GM12878 (cell line): ENCODE data around the gene SGMS1. TPM values are rescaled to one million over a fixed set of nuclear protein-coding genes. Genes with fewer than 3 reads are reported as not detected.

ENCODE experiments used
- ATAC-seq: fragments of 200-7000 bp; cut with Tn5 transposase; 3 replicates; pipeline ENCODE4 v1.9.1; 2020; ENCODE audit warnings: mild to moderate bottlenecking, moderate library complexity
- BruUV-seq: library from RNA; stranded (reverse); fragments of 400-500 nt; replicated peaks from 2 replicates; lab custom pipeline; 2021; lab: Mats Ljungman, UMichigan
- CTCF ChIA-PET: fragments of 300-600 bp; sonication (Branson Sonifier 250); formaldehyde crosslinking; extraction: SDS; loops from one replicate; lab custom pipeline; 2021; ENCODE audit warnings: inconsistent platforms; lab: Yijun Ruan, JAX
- POLR2A ChIA-PET: fragments of 350-600 bp; formaldehyde crosslinking; extraction: SDS; loops from one replicate; lab custom pipeline; 2021; ENCODE audit warnings: inconsistent platforms; lab: Charles Lee
- RAD21 ChIA-PET: fragments of 300-600 bp; sonication (Branson Sonifier 250); formaldehyde crosslinking; loops from one replicate; lab custom pipeline; 2023; ENCODE audit warnings: antibody characterized with exemption; ENCODE audit not compliant: unreplicated experiment; lab: Charles Lee
- SMC1A ChIA-PET: fragments of 300-600 bp; sonication (Branson Sonifier 250); formaldehyde crosslinking; loops from one replicate; lab custom pipeline; 2023; ENCODE audit not compliant: unreplicated experiment, uncharacterized antibody; lab: Charles Lee
- DNase-seq: peaks from one replicate; pipeline ENCODE4 v3.0.0-alpha.2; 2011; ENCODE audit warnings: low read depth, low spot score
- FAIRE-seq: peaks from 3 replicates; lab custom pipeline; 2011; peaks lifted over from hg19 to GRCh38; lab: Jason Lieb, UNC
- H2AFZ ChIP-seq: 2 replicates; pipeline ENCODE4 v1.6.0; 2011; ENCODE audit warnings: low read depth, low read length, control low read depth; ENCODE audit not compliant: control insufficient read depth
- H3K27ac ChIP-seq: 2 replicates; pipeline ENCODE4 v1.5.1; 2011; ENCODE audit warnings: control low read depth; ENCODE audit not compliant: control insufficient read depth, insufficient read depth
- H3K27me3 ChIP-seq, 2 experiments: replicated peaks in 1 of 2; 2 replicates each; pipeline versions ENCODE4 v1.6.0 to v1.6.1; 2011; ENCODE audit warnings: low read length in 1 of 2; ENCODE audit not compliant: control insufficient read depth in 2 of 2, insufficient read depth in 2 of 2
- H3K36me3 ChIP-seq, 2 experiments: 2 replicates each; pipeline ENCODE4 v1.5.1; 2011; ENCODE audit warnings: low read length in 1 of 2; ENCODE audit not compliant: control insufficient read depth in 2 of 2, insufficient read depth in 2 of 2
- H3K4me1 ChIP-seq: 2 replicates; pipeline ENCODE4 v1.6.1; 2011; ENCODE audit warnings: mild to moderate bottlenecking, low read length, moderate library complexity, mixed read lengths; ENCODE audit not compliant: control insufficient read depth, insufficient read depth
- H3K4me2 ChIP-seq: 2 replicates; pipeline ENCODE4 v1.6.0; 2011; ENCODE audit warnings: control low read depth; ENCODE audit not compliant: control insufficient read depth, insufficient read depth
- H3K4me3 ChIP-seq: fragments of 200-600 bp; sonication (generic); 2 replicates; pipeline ENCODE4 v1.5.1; 2016
- H3K79me2 ChIP-seq: 2 replicates; pipeline ENCODE4 v1.6.0; 2011; ENCODE audit warnings: low read length; ENCODE audit not compliant: control insufficient read depth, insufficient read depth
- H3K9ac ChIP-seq: 2 replicates; pipeline ENCODE4 v1.8.0; 2011; ENCODE audit warnings: low read length, control low read depth, mixed read lengths; ENCODE audit not compliant: control insufficient read depth, insufficient read depth
- H3K9me3 ChIP-seq: replicated peaks from 3 replicates; pipeline ENCODE4 v1.5.1; 2011; ENCODE audit warnings: mild to moderate bottlenecking, low read length; ENCODE audit not compliant: control insufficient read depth, insufficient read depth
- H4K20me1 ChIP-seq: 2 replicates; pipeline ENCODE4 v1.6.0; 2011; ENCODE audit not compliant: control insufficient read depth, insufficient read depth
- ATF7 ChIP-seq: fragments of 450-650 bp; IDR thresholded peaks from 2 replicates; pipeline ENCODE4 v1.6.1; 2016; ENCODE audit warnings: low read depth, mild to moderate bottlenecking
- CBX5 ChIP-seq: sonication (generic); IDR thresholded peaks from 2 replicates; pipeline ENCODE4 v1.6.1; 2016; ENCODE audit warnings: low read depth, moderate library complexity, mild to moderate bottlenecking, inconsistent platforms
- KDM1A ChIP-seq: fragments of 200-600 bp; sonication (generic); IDR thresholded peaks from 2 replicates; pipeline ENCODE4 v1.6.1; 2016; ENCODE audit warnings: borderline replicate concordance
- MTA3 ChIP-seq: IDR thresholded peaks from 2 replicates; pipeline ENCODE4 v1.6.1; 2012; ENCODE audit warnings: low read length, inconsistent platforms, borderline replicate concordance
- NFIC ChIP-seq: IDR thresholded peaks from 2 replicates; pipeline ENCODE4 v1.6.1; 2012; ENCODE audit warnings: low read depth, mild to moderate bottlenecking, inconsistent platforms, low read length, moderate library complexity
- NFYB ChIP-seq: IDR thresholded peaks from 2 replicates; pipeline ENCODE4 v1.6.1; 2011; ENCODE audit warnings: low read depth, mild to moderate bottlenecking, low read length, improper control_type of control experiment, moderate library complexity; ENCODE audit not compliant: insufficient read depth
- RCOR1 ChIP-seq: conservative IDR thresholded peaks from 2 replicates; pipeline ENCODE4 v1.6.1; 2012; ENCODE audit warnings: low read depth, low read length, improper control_type of control experiment
- TCF3 ChIP-seq: IDR thresholded peaks from 2 replicates; pipeline ENCODE4 v1.6.1; 2012; ENCODE audit warnings: low read depth, mild to moderate bottlenecking, low read length, borderline replicate concordance; ENCODE audit not compliant: insufficient read depth
- ZNF24 ChIP-seq: fragments of 450-650 bp; IDR thresholded peaks from 2 replicates; pipeline ENCODE4 v1.6.1; 2017; ENCODE audit warnings: antibody characterized with exemption, mild to moderate bottlenecking
- WGBS: methylation state at CpG from one replicate; pipeline ENCODE4 v1.1.6; 2016; ENCODE audit warnings: low lambda C conversion rate; ENCODE audit not compliant: insufficient replicate concordance, insufficient coverage; ENCODE audit errors: missing lambda C conversion rate; 5-methylcytosine and 5-hydroxymethylcytosine counted together
- in situ Hi-C: fragments of 300-500 bp; cut with MboI; formaldehyde crosslinking; loops from 9 replicates; pipeline ENCODE4 v1.14.3; 2018; ENCODE audit warnings: mixed read lengths
- intact Hi-C: fragments of 100-400 bp; cut with micrococcal nuclease; formaldehyde crosslinking; loops from one replicate; pipeline ENCODE4 v1.14.2; 2022; ENCODE audit not compliant: unreplicated experiment
- polyA plus RNA-seq, 11 experiments: library from polyadenylated mRNA; depleted of rRNA in 4 of 11; unstranded in 6 of 11; stranded (reverse) in 5 of 11; fragments of >200 nt; fragmentation: Nextera tagmentation in 4 of 11; fragmentation: Illumina TruSeq in 1 of 11; extraction: Ambion mirVana in 4 of 11; extraction: Trizol in 1 of 11; gene quantifications; 1 replicate in 1 of 11; 2 replicates in 10 of 11; pipeline versions ENCODE4 v1.2.1 to v1.2.3, GENCODE V29; 2011 to 2016; ENCODE audit warnings: inconsistent platforms in 2 of 11, missing spikeins in 2 of 11, low read depth in 1 of 11
- total RNA-seq, 4 experiments: library from RNA; depleted of rRNA in 3 of 4; stranded (reverse); fragments of >200 nt in 3 of 4; fragmentation: Illumina TruSeq in 1 of 4; extraction: Trizol in 1 of 4; gene quantifications; 2 replicates each; pipeline versions ENCODE4 v1.2.1 to v1.2.3, GENCODE V29; 2013 to 2021
- TF ChIP-seq, protein P1 (sequence below): IDR thresholded peaks from 2 replicates; pipeline ENCODE4 v1.6.1; 2011; ENCODE audit warnings: low read depth, mild to moderate bottlenecking, low read length, moderate library complexity, borderline replicate concordance; ENCODE audit errors: extremely low read depth
- TF ChIP-seq, protein P2 (sequence below): fragments of 450-650 bp; IDR thresholded peaks from 2 replicates; pipeline ENCODE4 v1.6.1; 2017; ENCODE audit warnings: mild to moderate bottlenecking
- TF ChIP-seq, protein P3 (sequence below): fragments of 450-650 bp; IDR thresholded peaks from 2 replicates; pipeline ENCODE4 v1.6.1; 2017; ENCODE audit warnings: mild to moderate bottlenecking, low read depth, inconsistent platforms; ENCODE audit not compliant: poor library complexity, severe bottlenecking

Gene SGMS1
- total and polyA plus RNA-seq, 10 of the 15 experiments (the other 5 are each of a cell fraction or from before 2014, with no cell fraction given): 1.4 to 14.5 (median 4.9) TPM

DNA sequence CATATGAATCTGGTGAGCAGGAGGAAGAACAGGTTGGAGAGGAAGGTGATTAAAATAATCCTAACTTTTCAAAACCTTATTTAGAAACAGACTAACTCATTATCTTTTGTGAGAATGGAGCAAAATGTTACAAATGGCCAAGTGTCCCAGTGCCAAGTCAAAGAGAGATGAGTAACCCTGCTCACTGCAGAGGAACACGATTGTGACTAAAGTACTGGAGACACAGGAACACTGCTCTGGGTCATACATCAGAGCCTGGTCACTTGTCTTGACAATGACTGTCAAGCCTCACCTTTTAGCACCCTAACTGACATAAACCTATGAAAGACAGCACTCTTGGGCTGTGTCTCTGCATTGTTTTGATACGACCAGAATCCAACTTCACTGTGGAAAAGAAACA, 108.8 kb downstream of the SGMS1 start:
- H3K9ac ChIP-seq: no peak overlapping the region
- no peaks in the 10 kb centered on the region; a peak in 1 of 4 replicates for H3K36me3 ChIP-seq
- in situ Hi-C loops (no loop called here), intact Hi-C loops (no loop called here)
- 100% methylated on average over 2 of the region's 2 CpGs for WGBS
- no peaks in the 10 kb centered on the region for H3K27me3 ChIP-seq
- ChIA-PET CTCF (interaction anchor here (1.1 kb wide), 1 partner anchor 95 kb away, joined by 5 read pairs; no protein-coding TSS in a partner anchor), SMC1A (interaction anchor here (1.1 to 3.6 kb wide), 9 partner anchors 9 to 107 kb away, joined by 3 to 50 read pairs (median 15); partner anchors contain the start of gene SGMS1), POLR2A (interaction anchor here (0.6 to 3.6 kb wide), 3 partner anchors 23 to 110 kb away, joined by 3 to 24 read pairs (median 3); no protein-coding TSS in a partner anchor), RAD21 (interaction anchor here (1.0 to 1.3 kb wide), 3 partner anchors 11 to 110 kb away, joined by 3 to 6 read pairs (median 4); no protein-coding TSS in a partner anchor)
- no peaks in the 10 kb centered on the region; the same call in 1 of the 2 replicates for H3K79me2 ChIP-seq
- TF ChIP-seq CBX5 (no peak), KDM1A (no peak), NFIC (no peak), RCOR1 (no peak), ZNF24 (no peak), NFYB (no peak), MTA3 (no peak), ATF7 (no peak), TCF3 (no peak)
- TF ChIP-seq, protein P1, sequence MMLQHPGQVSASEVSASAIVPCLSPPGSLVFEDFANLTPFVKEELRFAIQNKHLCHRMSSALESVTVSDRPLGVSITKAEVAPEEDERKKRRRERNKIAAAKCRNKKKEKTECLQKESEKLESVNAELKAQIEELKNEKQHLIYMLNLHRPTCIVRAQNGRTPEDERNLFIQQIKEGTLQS: no peak
- TF ChIP-seq, protein P2, sequence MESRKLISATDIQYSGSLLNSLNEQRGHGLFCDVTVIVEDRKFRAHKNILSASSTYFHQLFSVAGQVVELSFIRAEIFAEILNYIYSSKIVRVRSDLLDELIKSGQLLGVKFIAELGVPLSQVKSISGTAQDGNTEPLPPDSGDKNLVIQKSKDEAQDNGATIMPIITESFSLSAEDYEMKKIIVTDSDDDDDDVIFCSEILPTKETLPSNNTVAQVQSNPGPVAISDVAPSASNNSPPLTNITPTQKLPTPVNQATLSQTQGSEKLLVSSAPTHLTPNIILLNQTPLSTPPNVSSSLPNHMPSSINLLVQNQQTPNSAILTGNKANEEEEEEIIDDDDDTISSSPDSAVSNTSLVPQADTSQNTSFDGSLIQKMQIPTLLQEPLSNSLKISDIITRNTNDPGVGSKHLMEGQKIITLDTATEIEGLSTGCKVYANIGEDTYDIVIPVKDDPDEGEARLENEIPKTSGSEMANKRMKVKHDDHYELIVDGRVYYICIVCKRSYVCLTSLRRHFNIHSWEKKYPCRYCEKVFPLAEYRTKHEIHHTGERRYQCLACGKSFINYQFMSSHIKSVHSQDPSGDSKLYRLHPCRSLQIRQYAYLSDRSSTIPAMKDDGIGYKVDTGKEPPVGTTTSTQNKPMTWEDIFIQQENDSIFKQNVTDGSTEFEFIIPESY: no peak
- TF ChIP-seq, protein P3, sequence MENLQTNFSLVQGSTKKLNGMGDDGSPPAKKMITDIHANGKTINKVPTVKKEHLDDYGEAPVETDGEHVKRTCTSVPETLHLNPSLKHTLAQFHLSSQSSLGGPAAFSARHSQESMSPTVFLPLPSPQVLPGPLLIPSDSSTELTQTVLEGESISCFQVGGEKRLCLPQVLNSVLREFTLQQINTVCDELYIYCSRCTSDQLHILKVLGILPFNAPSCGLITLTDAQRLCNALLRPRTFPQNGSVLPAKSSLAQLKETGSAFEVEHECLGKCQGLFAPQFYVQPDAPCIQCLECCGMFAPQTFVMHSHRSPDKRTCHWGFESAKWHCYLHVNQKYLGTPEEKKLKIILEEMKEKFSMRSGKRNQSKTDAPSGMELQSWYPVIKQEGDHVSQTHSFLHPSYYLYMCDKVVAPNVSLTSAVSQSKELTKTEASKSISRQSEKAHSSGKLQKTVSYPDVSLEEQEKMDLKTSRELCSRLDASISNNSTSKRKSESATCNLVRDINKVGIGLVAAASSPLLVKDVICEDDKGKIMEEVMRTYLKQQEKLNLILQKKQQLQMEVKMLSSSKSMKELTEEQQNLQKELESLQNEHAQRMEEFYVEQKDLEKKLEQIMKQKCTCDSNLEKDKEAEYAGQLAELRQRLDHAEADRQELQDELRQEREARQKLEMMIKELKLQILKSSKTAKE: no peak
- no peaks in the 10 kb centered on the region for H3K9me3 ChIP-seq
- no TSS peak for BruUV-seq
- no peak overlapping the region for H3K4me3 ChIP-seq
- no peaks in the 10 kb centered on the region for H4K20me1 ChIP-seq
- no peak overlapping the region for H3K27ac ChIP-seq
- no peak overlapping the region for H3K4me2 ChIP-seq
- H2AFZ ChIP-seq: no peak overlapping the region
- FAIRE-seq (no peak), ATAC-seq (no peak), DNase-seq (no peak)
- peaks cover 33% of the 10 kb centered on the region for H3K4me1 ChIP-seq
